Panc1 (cell line): ENCODE measurements around the gene NECAP2.

Source experiments
- CTCF ChIP-seq: fragments of 450-650 bp; IDR thresholded peaks from 2 replicates; pipeline ENCODE4 v1.5.1; 2017; ENCODE audit warnings: mild to moderate bottlenecking
- POLR2AphosphoS5 ChIP-seq: IDR thresholded peaks from 2 replicates; pipeline ENCODE4 v1.6.1; 2012; ENCODE audit warnings: mild to moderate bottlenecking, low read depth, low read length, moderate library complexity
- TCF7L2 ChIP-seq: IDR thresholded peaks from 2 replicates; pipeline ENCODE4 v1.6.1; 2011; ENCODE audit warnings: mild to moderate bottlenecking, low read depth, low read length, inconsistent platforms
- TF ChIP-seq, protein P1 (sequence below), 2 experiments: IDR thresholded peaks; 2 replicates each; pipeline ENCODE4 v1.6.1; 2011 to 2012; ENCODE audit warnings: low read depth in 2 of 2, control low read depth in 1 of 2, low read length in 1 of 2, mild to moderate bottlenecking in 1 of 2, moderate library complexity in 1 of 2; ENCODE audit not compliant: insufficient read depth in 1 of 2

- TF ChIP-seq CTCF = no peak
- no peak for TF ChIP-seq POLR2AphosphoS5
- TF ChIP-seq, protein P1, sequence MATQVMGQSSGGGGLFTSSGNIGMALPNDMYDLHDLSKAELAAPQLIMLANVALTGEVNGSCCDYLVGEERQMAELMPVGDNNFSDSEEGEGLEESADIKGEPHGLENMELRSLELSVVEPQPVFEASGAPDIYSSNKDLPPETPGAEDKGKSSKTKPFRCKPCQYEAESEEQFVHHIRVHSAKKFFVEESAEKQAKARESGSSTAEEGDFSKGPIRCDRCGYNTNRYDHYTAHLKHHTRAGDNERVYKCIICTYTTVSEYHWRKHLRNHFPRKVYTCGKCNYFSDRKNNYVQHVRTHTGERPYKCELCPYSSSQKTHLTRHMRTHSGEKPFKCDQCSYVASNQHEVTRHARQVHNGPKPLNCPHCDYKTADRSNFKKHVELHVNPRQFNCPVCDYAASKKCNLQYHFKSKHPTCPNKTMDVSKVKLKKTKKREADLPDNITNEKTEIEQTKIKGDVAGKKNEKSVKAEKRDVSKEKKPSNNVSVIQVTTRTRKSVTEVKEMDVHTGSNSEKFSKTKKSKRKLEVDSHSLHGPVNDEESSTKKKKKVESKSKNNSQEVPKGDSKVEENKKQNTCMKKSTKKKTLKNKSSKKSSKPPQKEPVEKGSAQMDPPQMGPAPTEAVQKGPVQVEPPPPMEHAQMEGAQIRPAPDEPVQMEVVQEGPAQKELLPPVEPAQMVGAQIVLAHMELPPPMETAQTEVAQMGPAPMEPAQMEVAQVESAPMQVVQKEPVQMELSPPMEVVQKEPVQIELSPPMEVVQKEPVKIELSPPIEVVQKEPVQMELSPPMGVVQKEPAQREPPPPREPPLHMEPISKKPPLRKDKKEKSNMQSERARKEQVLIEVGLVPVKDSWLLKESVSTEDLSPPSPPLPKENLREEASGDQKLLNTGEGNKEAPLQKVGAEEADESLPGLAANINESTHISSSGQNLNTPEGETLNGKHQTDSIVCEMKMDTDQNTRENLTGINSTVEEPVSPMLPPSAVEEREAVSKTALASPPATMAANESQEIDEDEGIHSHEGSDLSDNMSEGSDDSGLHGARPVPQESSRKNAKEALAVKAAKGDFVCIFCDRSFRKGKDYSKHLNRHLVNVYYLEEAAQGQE (IDR thresholded peaks at IDR 0.05; ENCODE audit: insufficient read depth in 1 of 2, low read depth in 2 of 2, low read length in 1 of 2) = no peak
- no peak for TF ChIP-seq TCF7L2
Observed at GRCh38 chr1:16420424-16421118, 20.0 kb upstream of the NECAP2 start.
